ENCODE results near the gene CBLB. TPM values are rescaled to one million over a fixed set of nuclear protein-coding genes. Genes with fewer than 3 reads are reported as not detected.

Gene CBLB
- total and polyA plus RNA-seq, 2 of the 4 experiments (the other 2 are of a cell fraction) = 10.1 to 20.1 TPM

DNA sequence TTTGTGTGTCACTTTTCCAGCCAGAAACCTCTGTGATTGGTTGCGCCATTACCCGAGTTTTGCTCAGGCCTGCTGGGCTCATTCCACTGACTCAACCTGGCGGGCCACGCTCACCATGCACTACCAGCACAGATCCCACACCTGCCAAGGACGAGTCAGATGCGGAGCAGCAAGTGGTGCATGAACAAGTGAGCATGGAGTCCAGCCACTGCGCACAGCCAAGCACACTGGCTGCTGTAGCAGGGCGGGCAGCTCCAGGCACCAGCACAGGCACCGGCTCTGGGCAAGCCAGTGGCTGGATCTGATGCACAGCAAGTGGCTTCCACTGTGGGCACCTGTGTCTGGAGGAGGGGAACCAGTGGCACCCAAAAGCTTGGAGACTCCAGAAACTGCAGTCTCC is 110.4 kb downstream of the CBLB start:
- H3K4me1 ChIP-seq (ENCODE audit: control insufficient read depth, insufficient read depth, low read length) = no peaks in the 10 kb centered on the region
- CTCF ChIA-PET = no interaction called here
- H2BK120ac ChIP-seq (ENCODE audit: low read depth, low read length) = no peak overlapping the region
- H3K79me1 ChIP-seq (ENCODE audit: low read depth in 1 of 2, low read length in 2 of 2) = peaks cover 2 to 9% of the 10 kb centered on the region in 2 experiments; a peak in 3 of 4 replicates
- no peak overlapping the region for H4K8ac ChIP-seq (ENCODE audit: low read depth in 2 of 2, low read length in 2 of 2)
- no peak overlapping the region for H3K4me3 ChIP-seq (ENCODE audit: insufficient read depth, low read depth, low read length)
- no peak overlapping the region for H3K4ac ChIP-seq (ENCODE audit: low read depth, low read length)
- dilution Hi-C loops (cut with HindIII; ENCODE audit: low sequenced_read_pairs, unreplicated experiment) (no loop called here), in situ Hi-C loops (cut with MboI; ENCODE audit: low sequenced_read_pairs) (no loop called here), intact Hi-C loops (cut with micrococcal nuclease) (no loop called here)
- H3K36me3 ChIP-seq (ENCODE audit: control insufficient read depth, insufficient read depth, low read length) = peaks cover 11% of the 10 kb centered on the region
- H4K20me1 ChIP-seq (ENCODE audit: insufficient read depth, low read length) = 0 out of 2 replicates have a peak, but pooled peaks cover 4% of the 10 kb centered on the region
- no peak overlapping the region for H3K56ac ChIP-seq (ENCODE audit: extremely low read depth, insufficient read depth, low read length)
- POLR2A ChIA-PET (ENCODE audit: unreplicated experiment) = no interaction called here
- H2BK15ac ChIP-seq (ENCODE audit: low read depth, low read length) = no peak overlapping the region
- H3K14ac ChIP-seq (replicated peaks; ENCODE audit: low read depth, low read length) = no peak overlapping the region
- BruUV-seq (replicated peaks) = no TSS peak
- WGBS, 2 experiments (ENCODE audit: extremely low coverage in 2 of 2, insufficient read length in 1 of 2) = 100% methylated on average over 3 of the region's 9 CpGs; no CpG with 5 or more reads in 1 of the 2 experiments
- H3K4me2 ChIP-seq (ENCODE audit: low read depth, low read length) = no peak overlapping the region
- no peak overlapping the region for H2BK5ac ChIP-seq (ENCODE audit: low read depth, low read length, poor library complexity, severe bottlenecking)
- no peak overlapping the region for H2BK20ac ChIP-seq (ENCODE audit: low read depth, low read length)
- no peak overlapping the region for H2AK5ac ChIP-seq (ENCODE audit: low read depth, low read length)
- H3K23ac ChIP-seq (ENCODE audit: low read depth, low read length) = no peak overlapping the region
- no peak overlapping the region for H2AFZ ChIP-seq (replicated peaks; ENCODE audit: low read length, poor library complexity)
- no peak overlapping the region for H3K9ac ChIP-seq (ENCODE audit: low read depth, low read length)
- DNase-seq (no peak), ATAC-seq (ENCODE audit: low read depth) (no peak)
- no peak overlapping the region for H3K18ac ChIP-seq (ENCODE audit: low read depth, low read length)
- no peak overlapping the region for H2AK9ac ChIP-seq (replicated peaks; ENCODE audit: low read depth, low read length, poor library complexity)
- no peaks in the 10 kb centered on the region for H3K27me3 ChIP-seq (ENCODE audit: control insufficient read depth, insufficient read depth, low read length)
- H4K91ac ChIP-seq (ENCODE audit: insufficient read depth, low read depth, low read length) = no peak overlapping the region
- peaks cover 5% of the 10 kb centered on the region for H3K9me1 ChIP-seq (ENCODE audit: insufficient read depth, low read length)
- no peak overlapping the region for H4K5ac ChIP-seq (ENCODE audit: low read depth, low read length)
- no peak overlapping the region for H3K27ac ChIP-seq (ENCODE audit: insufficient read depth, low read length)
- H3K9me3 ChIP-seq (ENCODE audit: control insufficient read depth, insufficient read depth, low read length) = peaks cover 7% of the 10 kb centered on the region
- TF ChIP-seq, protein P1, sequence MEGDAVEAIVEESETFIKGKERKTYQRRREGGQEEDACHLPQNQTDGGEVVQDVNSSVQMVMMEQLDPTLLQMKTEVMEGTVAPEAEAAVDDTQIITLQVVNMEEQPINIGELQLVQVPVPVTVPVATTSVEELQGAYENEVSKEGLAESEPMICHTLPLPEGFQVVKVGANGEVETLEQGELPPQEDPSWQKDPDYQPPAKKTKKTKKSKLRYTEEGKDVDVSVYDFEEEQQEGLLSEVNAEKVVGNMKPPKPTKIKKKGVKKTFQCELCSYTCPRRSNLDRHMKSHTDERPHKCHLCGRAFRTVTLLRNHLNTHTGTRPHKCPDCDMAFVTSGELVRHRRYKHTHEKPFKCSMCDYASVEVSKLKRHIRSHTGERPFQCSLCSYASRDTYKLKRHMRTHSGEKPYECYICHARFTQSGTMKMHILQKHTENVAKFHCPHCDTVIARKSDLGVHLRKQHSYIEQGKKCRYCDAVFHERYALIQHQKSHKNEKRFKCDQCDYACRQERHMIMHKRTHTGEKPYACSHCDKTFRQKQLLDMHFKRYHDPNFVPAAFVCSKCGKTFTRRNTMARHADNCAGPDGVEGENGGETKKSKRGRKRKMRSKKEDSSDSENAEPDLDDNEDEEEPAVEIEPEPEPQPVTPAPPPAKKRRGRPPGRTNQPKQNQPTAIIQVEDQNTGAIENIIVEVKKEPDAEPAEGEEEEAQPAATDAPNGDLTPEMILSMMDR (conservative IDR thresholded peaks at IDR 0.05; ENCODE audit: low read depth, low read length) = no peak
- TF ChIP-seq CHD1 (IDR thresholded peaks at IDR 0.05; ENCODE audit: low read depth, low read length) (no peak), CEBPB (IDR thresholded peaks at IDR 0.05; ENCODE audit: low read depth, low read length) (no peak), SMC3 (IDR thresholded peaks at IDR 0.05; ENCODE audit: low read depth, low read length) (no peak), POLR2A (IDR thresholded peaks at IDR 0.05; ENCODE audit: low read depth, low read length) (no peak), MXI1 (IDR thresholded peaks at IDR 0.05; ENCODE audit: borderline replicate concordance, low read depth, low read length) (no peak), FOS (IDR thresholded peaks at IDR 0.05; ENCODE audit: low read depth, low read length) (no peak), MAZ (IDR thresholded peaks at IDR 0.05; ENCODE audit: borderline replicate concordance, low read depth, low read length) (no peak), MAFK (IDR thresholded peaks at IDR 0.05; ENCODE audit: low read depth, low read length) (no peak), RFX5 (IDR thresholded peaks at IDR 0.05; ENCODE audit: low read depth, low read length) (no peak), RCOR1 (IDR thresholded peaks at IDR 0.05; ENCODE audit: insufficient replicate concordance, low read length) (no peak), BHLHE40 (IDR thresholded peaks at IDR 0.05; ENCODE audit: low read depth, low read length) (no peak), NFE2L2 (IDR thresholded peaks at IDR 0.05; ENCODE audit: low read depth, low read length) (no peak), RAD21 (IDR thresholded peaks at IDR 0.05; ENCODE audit: low read length) (no peak)
- TF ChIP-seq, protein P2, sequence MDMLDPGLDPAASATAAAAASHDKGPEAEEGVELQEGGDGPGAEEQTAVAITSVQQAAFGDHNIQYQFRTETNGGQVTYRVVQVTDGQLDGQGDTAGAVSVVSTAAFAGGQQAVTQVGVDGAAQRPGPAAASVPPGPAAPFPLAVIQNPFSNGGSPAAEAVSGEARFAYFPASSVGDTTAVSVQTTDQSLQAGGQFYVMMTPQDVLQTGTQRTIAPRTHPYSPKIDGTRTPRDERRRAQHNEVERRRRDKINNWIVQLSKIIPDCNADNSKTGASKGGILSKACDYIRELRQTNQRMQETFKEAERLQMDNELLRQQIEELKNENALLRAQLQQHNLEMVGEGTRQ (IDR thresholded peaks at IDR 0.05; ENCODE audit: low read depth, low read length) = no peak
- TF ChIP-seq, protein P3, sequence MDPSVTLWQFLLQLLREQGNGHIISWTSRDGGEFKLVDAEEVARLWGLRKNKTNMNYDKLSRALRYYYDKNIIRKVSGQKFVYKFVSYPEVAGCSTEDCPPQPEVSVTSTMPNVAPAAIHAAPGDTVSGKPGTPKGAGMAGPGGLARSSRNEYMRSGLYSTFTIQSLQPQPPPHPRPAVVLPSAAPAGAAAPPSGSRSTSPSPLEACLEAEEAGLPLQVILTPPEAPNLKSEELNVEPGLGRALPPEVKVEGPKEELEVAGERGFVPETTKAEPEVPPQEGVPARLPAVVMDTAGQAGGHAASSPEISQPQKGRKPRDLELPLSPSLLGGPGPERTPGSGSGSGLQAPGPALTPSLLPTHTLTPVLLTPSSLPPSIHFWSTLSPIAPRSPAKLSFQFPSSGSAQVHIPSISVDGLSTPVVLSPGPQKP (IDR thresholded peaks at IDR 0.05; ENCODE audit: borderline replicate concordance, low read depth, low read length) = no peak
